GM23338 (cell line): Measurements from ENCODE around the gene CNOT4. TPM values are rescaled to one million over a fixed set of nuclear protein-coding genes. Genes with fewer than 3 reads are reported as not detected.

ENCODE experiments used
- ATAC-seq: fragments of 200-7000 bp; cut with Tn5 transposase; 3 replicates; pipeline ENCODE4 v1.9.1; 2020
- DNase-seq: peaks from one replicate; pipeline ENCODE4 v3.0.0-alpha.2; 2015; ENCODE audit warnings: low spot score
- H2AFZ ChIP-seq: fragments of 200-600 bp; sonication (generic); 2 replicates; pipeline ENCODE4 v1.8.0; 2016; ENCODE audit warnings: antibody characterized with exemption, mild to moderate bottlenecking, moderate library complexity
- H3F3A ChIP-seq: fragments of 200-600 bp; sonication (generic); replicated peaks from 2 replicates; pipeline ENCODE4 v1.8.0; 2017; ENCODE audit warnings: antibody characterized with exemption, mixed run types, low read depth
- H3K27ac ChIP-seq: fragments of 200-600 bp; sonication (generic); 2 replicates; pipeline ENCODE4 v1.6.1; 2016; ENCODE audit warnings: low read depth
- H3K27me3 ChIP-seq: fragments of 200-600 bp; sonication (generic); 2 replicates; pipeline ENCODE4 v1.8.0; 2016; ENCODE audit warnings: mild to moderate bottlenecking, mixed run types, moderate library complexity; ENCODE audit not compliant: insufficient read depth
- H3K36me3 ChIP-seq: fragments of 200-600 bp; sonication (generic); 2 replicates; pipeline ENCODE4 v1.8.0; 2016; ENCODE audit warnings: mild to moderate bottlenecking; ENCODE audit not compliant: insufficient read depth
- H3K4me1 ChIP-seq: fragments of 200-600 bp; sonication (generic); 2 replicates; pipeline ENCODE4 v1.8.0; 2016; ENCODE audit warnings: mild to moderate bottlenecking, moderate library complexity; ENCODE audit not compliant: insufficient read depth
- H3K4me2 ChIP-seq: fragments of 200-600 bp; sonication (generic); 2 replicates; pipeline ENCODE4 v1.7.1; 2017; ENCODE audit warnings: mixed run types
- H3K4me3 ChIP-seq: fragments of 200-600 bp; sonication (generic); 2 replicates; pipeline ENCODE4 v1.6.1; 2016; ENCODE audit warnings: mixed run types
- H3K79me2 ChIP-seq: fragments of 200-600 bp; sonication (generic); replicated peaks from 2 replicates; pipeline ENCODE4 v1.8.0; 2017; ENCODE audit warnings: mild to moderate bottlenecking; ENCODE audit not compliant: insufficient read depth
- H3K9me2 ChIP-seq: fragments of 200-600 bp; sonication (generic); 2 replicates; pipeline ENCODE4 v1.8.0; 2017; ENCODE audit not compliant: insufficient read depth
- H4K20me1 ChIP-seq: fragments of 200-600 bp; sonication (generic); replicated peaks from 2 replicates; pipeline ENCODE4 v1.8.0; 2017; ENCODE audit warnings: mild to moderate bottlenecking; ENCODE audit not compliant: insufficient read depth
- H3K27ac Mint-ChIP-seq: 2 replicates; pipeline ENCODE4 v1.8.0; 2020; ENCODE audit warnings: inconsistent platforms, mild to moderate bottlenecking, moderate library complexity, mixed read lengths
- H3K27me3 Mint-ChIP-seq: 3 replicates; pipeline ENCODE4 v1.8.0; 2022; ENCODE audit warnings: low read depth, mild to moderate bottlenecking, moderate library complexity, mixed read lengths, inconsistent platforms; ENCODE audit not compliant: insufficient read depth, poor library complexity
- H3K36me3 Mint-ChIP-seq: 3 replicates; pipeline ENCODE4 v1.8.0; 2021; ENCODE audit warnings: low read depth, mild to moderate bottlenecking, inconsistent platforms, moderate library complexity, mixed read lengths
- H3K4me1 Mint-ChIP-seq: 3 replicates; pipeline ENCODE4 v1.8.0; 2020; ENCODE audit warnings: mild to moderate bottlenecking, inconsistent platforms, mixed read lengths
- H3K4me3 Mint-ChIP-seq: 3 replicates; pipeline ENCODE4 v1.8.0; 2021; ENCODE audit warnings: moderate library complexity, mild to moderate bottlenecking, inconsistent platforms, mixed read lengths
- H3K9me3 Mint-ChIP-seq: 3 replicates; pipeline ENCODE4 v1.8.0; 2020; ENCODE audit warnings: moderate library complexity, mild to moderate bottlenecking, inconsistent platforms, mixed read lengths
- CREB1 ChIP-seq: fragments of 250-450 bp; sonication (Bioruptor Pico); IDR thresholded peaks from 2 replicates; pipeline ENCODE4 v1.5.0; 2020; ENCODE audit warnings: low read depth, mild to moderate bottlenecking, moderate library complexity
- CTCF ChIP-seq, 2 experiments: fragments of 200-600 bp in 1 of 2; sonication (generic) in 1 of 2; conservative IDR thresholded peaks; 2 replicates each; pipeline versions ENCODE4 v1.5.1 to v1.6.1; 2016 to 2017; ENCODE audit warnings: antibody characterized with exemption in 2 of 2, low read depth in 2 of 2, mild to moderate bottlenecking in 2 of 2, moderate library complexity in 1 of 2
- EZH2 ChIP-seq: fragments of 200-600 bp; sonication (generic); IDR thresholded peaks from one replicate; pipeline ENCODE4 v1.8.0; 2017; ENCODE audit warnings: antibody characterized with exemption, mild to moderate bottlenecking, low read depth; ENCODE audit not compliant: unreplicated experiment
- ZNF462 ChIP-seq: fragments of 250-450 bp; sonication (Bioruptor Pico); IDR thresholded peaks from 2 replicates; pipeline ENCODE4 v1.5.0; 2020; ENCODE audit warnings: mild to moderate bottlenecking, moderate library complexity
- polyA plus RNA-seq: library from polyadenylated mRNA; unstranded; fragments of >200 nt; fragmentation: Nextera tagmentation; extraction: Ambion mirVana; gene quantifications from 2 replicates; pipeline ENCODE4 v1.2.1, GENCODE V29; 2016
- total RNA-seq: library from RNA; depleted of rRNA; stranded (reverse); fragments of >200 nt; shearing (Covaris generic); gene quantifications from 2 replicates; pipeline ENCODE4 v1.2.3, GENCODE V29; 2014
- TF ChIP-seq, protein P1 (sequence below): IDR thresholded peaks from 2 replicates; pipeline ENCODE4 v1.6.1; 2016; ENCODE audit warnings: antibody characterized with exemption

CNOT4 gene
- total and polyA plus RNA-seq, 2 experiments from 2014 or later = 18.9 to 26.2 TPM

GRCh38 chr7:135372222-135372621, 137.7 kb downstream of the CNOT4 start (continued):
- no peak for TF ChIP-seq ZNF462 (CRISPR knock-in tag)
- TF ChIP-seq, protein P1, sequence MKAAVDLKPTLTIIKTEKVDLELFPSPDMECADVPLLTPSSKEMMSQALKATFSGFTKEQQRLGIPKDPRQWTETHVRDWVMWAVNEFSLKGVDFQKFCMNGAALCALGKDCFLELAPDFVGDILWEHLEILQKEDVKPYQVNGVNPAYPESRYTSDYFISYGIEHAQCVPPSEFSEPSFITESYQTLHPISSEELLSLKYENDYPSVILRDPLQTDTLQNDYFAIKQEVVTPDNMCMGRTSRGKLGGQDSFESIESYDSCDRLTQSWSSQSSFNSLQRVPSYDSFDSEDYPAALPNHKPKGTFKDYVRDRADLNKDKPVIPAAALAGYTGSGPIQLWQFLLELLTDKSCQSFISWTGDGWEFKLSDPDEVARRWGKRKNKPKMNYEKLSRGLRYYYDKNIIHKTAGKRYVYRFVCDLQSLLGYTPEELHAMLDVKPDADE = no peak

- no peaks in the 10 kb centered on the region for H3K36me3 Mint-ChIP-seq
- DNase-seq (no peak), ATAC-seq (no peak)
- peaks cover 5% of the 10 kb centered on the region; the same call in 2 of the 3 replicates for H3K4me1 Mint-ChIP-seq
- H3K79me2 ChIP-seq = no peaks in the 10 kb centered on the region
- H3K27me3 ChIP-seq = no peaks in the 10 kb centered on the region
- no peaks in the 10 kb centered on the region for H3K27me3 Mint-ChIP-seq
- H3F3A ChIP-seq = no peaks in the 10 kb centered on the region
- H2AFZ ChIP-seq = no peak overlapping the region
- no peak overlapping the region for H3K27ac Mint-ChIP-seq
- no peaks in the 10 kb centered on the region for H3K9me2 ChIP-seq
- no peak overlapping the region for H3K4me3 Mint-ChIP-seq
- TF ChIP-seq EZH2 = no peak
- TF ChIP-seq CREB1 (CRISPR knock-in tag) = no peak
- no peak for TF ChIP-seq CTCF (conservative IDR thresholded peaks at IDR 0.05; ENCODE audit: low read depth in 2 of 2)
- H4K20me1 ChIP-seq = peaks cover 6% of the 10 kb centered on the region; the same call in 1 of the 2 replicates
- no peak overlapping the region for H3K4me2 ChIP-seq
- no peak overlapping the region for H3K4me3 ChIP-seq
- no peak overlapping the region for H3K27ac ChIP-seq
- no peaks in the 10 kb centered on the region for H3K9me3 Mint-ChIP-seq
- H3K4me1 ChIP-seq = no peaks in the 10 kb centered on the region
- no peaks in the 10 kb centered on the region for H3K36me3 ChIP-seq
Measured at GRCh38 chr7:135370656-135371055, 139.2 kb downstream of the CNOT4 start.
